Activated naive CD8-positive, alpha-beta T cell (primary cell): ENCODE data around the gene ST14.
"Not testable (repeated sequence)": the region's sequence is repeated elsewhere in the genome, so short reads cannot be mapped to it uniquely, and the experiment has no call there.

Experiments used
- H3K27ac Mint-ChIP-seq: one replicate; pipeline ENCODE4 v1.8.0; 2021; ENCODE audit warnings: mixed read lengths
- H3K27me3 Mint-ChIP-seq: one replicate; pipeline ENCODE4 v1.8.0; 2021; ENCODE audit warnings: mixed read lengths
- H3K36me3 Mint-ChIP-seq: one replicate; pipeline ENCODE4 v1.8.0; 2021; ENCODE audit warnings: mixed read lengths
- H3K4me1 Mint-ChIP-seq: one replicate; pipeline ENCODE4 v1.8.0; 2021; ENCODE audit warnings: low read depth, mixed read lengths
- H3K4me3 Mint-ChIP-seq: one replicate; pipeline ENCODE4 v1.8.0; 2021; ENCODE audit warnings: mild to moderate bottlenecking, mixed read lengths
- H3K9me3 Mint-ChIP-seq: one replicate; pipeline ENCODE4 v1.8.0; 2021; ENCODE audit warnings: low read depth, mixed read lengths

Gene ST14

GRCh38 chr11:130165601-130166456 is 6.2 kb downstream of the ST14 start:
- peaks cover 31% of the 10 kb centered on the region for H3K27me3 Mint-ChIP-seq
- no peaks in the 10 kb centered on the region for H3K4me1 Mint-ChIP-seq
- no peak overlapping the region for H3K4me3 Mint-ChIP-seq
- no peaks in the 10 kb centered on the region for H3K36me3 Mint-ChIP-seq
- H3K27ac Mint-ChIP-seq, result no peak overlapping the region
- no peaks in the 10 kb centered on the region for H3K9me3 Mint-ChIP-seq

- H3K9me3 Mint-ChIP-seq, result no peaks in the 10 kb centered on the region
- no peaks in the 10 kb centered on the region for H3K36me3 Mint-ChIP-seq
- no peak overlapping the region for H3K27ac Mint-ChIP-seq
- H3K4me3 Mint-ChIP-seq, result no peak overlapping the region
- no peaks in the 10 kb centered on the region for H3K4me1 Mint-ChIP-seq
- peaks cover 29% of the 10 kb centered on the region for H3K27me3 Mint-ChIP-seq
These were observed 6.8 kb downstream of the ST14 start for GRCh38 chr11:130166457-130166784.

GRCh38 chr11:130167146-130167545 is 7.6 kb downstream of the ST14 start:
- Mint-ChIP-seq H3K4me3 (no peak overlapping the region), H3K27ac (no peak overlapping the region), H3K36me3 (no peaks in the 10 kb centered on the region), H3K4me1 (no peaks in the 10 kb centered on the region), H3K27me3 (peaks cover 25% of the 10 kb centered on the region), H3K9me3 (no peaks in the 10 kb centered on the region)

- no peaks in the 10 kb centered on the region for H3K36me3 Mint-ChIP-seq
- no peaks in the 10 kb centered on the region for H3K9me3 Mint-ChIP-seq
- H3K27ac Mint-ChIP-seq, result no peak overlapping the region
- peaks cover 21% of the 10 kb centered on the region for H3K27me3 Mint-ChIP-seq
- H3K4me3 Mint-ChIP-seq, result no peak overlapping the region
- H3K4me1 Mint-ChIP-seq, result no peaks in the 10 kb centered on the region
These were observed 8.5 kb downstream of the ST14 start for GRCh38 chr11:130168105-130168504.

- no peaks in the 10 kb centered on the region for H3K4me1 Mint-ChIP-seq
- H3K27ac Mint-ChIP-seq, result no peak overlapping the region
- peaks cover 16% of the 10 kb centered on the region for H3K27me3 Mint-ChIP-seq
- H3K36me3 Mint-ChIP-seq, result no peaks in the 10 kb centered on the region
- peaks cover 6% of the 10 kb centered on the region for H3K9me3 Mint-ChIP-seq
- no peak overlapping the region for H3K4me3 Mint-ChIP-seq
These were observed 10.8 kb downstream of the ST14 start for GRCh38 chr11:130170345-130170744.

- Mint-ChIP-seq H3K36me3 (no peaks in the 10 kb centered on the region), H3K4me3 (no peak overlapping the region), H3K4me1 (no peaks in the 10 kb centered on the region), H3K9me3 (peaks cover 6% of the 10 kb centered on the region), H3K27ac (no peak overlapping the region), H3K27me3 (peaks cover 11% of the 10 kb centered on the region)
These were observed 12.0 kb downstream of the ST14 start for GRCh38 chr11:130171534-130171933.

- not testable (repeated sequence) for H3K36me3 Mint-ChIP-seq, H3K4me3 Mint-ChIP-seq, H3K4me1 Mint-ChIP-seq, H3K27ac Mint-ChIP-seq, H3K9me3 Mint-ChIP-seq
- H3K27me3 Mint-ChIP-seq, result peaks cover 11% of the 10 kb centered on the region
These were observed 12.4 kb downstream of the ST14 start for GRCh38 chr11:130172001-130172400.

GRCh38 chr11:130174642-130175041 is 15.1 kb downstream of the ST14 start:
- Mint-ChIP-seq H3K36me3 (no peaks in the 10 kb centered on the region), H3K9me3 (peaks cover 6% of the 10 kb centered on the region), H3K27me3 (peaks cover 5% of the 10 kb centered on the region), H3K4me1 (no peaks in the 10 kb centered on the region), H3K4me3 (no peak overlapping the region), H3K27ac (no peak overlapping the region)

- no peaks in the 10 kb centered on the region for H3K4me1 Mint-ChIP-seq
- peaks cover 5% of the 10 kb centered on the region for H3K27me3 Mint-ChIP-seq
- no peak overlapping the region for H3K27ac Mint-ChIP-seq
These were observed 16.3 kb downstream of the ST14 start for GRCh38 chr11:130175898-130176297.

GRCh38 chr11:130177782-130178181 is 18.2 kb downstream of the ST14 start:
- H3K4me3 Mint-ChIP-seq, result no peak overlapping the region
- H3K27ac Mint-ChIP-seq, result no peak overlapping the region

More at GRCh38 chr11:130175898-130176297, 16.3 kb downstream of the ST14 start:
- no peaks in the 10 kb centered on the region for H3K36me3 Mint-ChIP-seq
- H3K9me3 Mint-ChIP-seq, result peaks cover 6% of the 10 kb centered on the region
- H3K4me3 Mint-ChIP-seq, result no peak overlapping the region

GRCh38 chr11:130178441-130179339 is 19.1 kb downstream of the ST14 start:
- H3K4me1 Mint-ChIP-seq, result no peaks in the 10 kb centered on the region
- H3K27ac Mint-ChIP-seq, result no peak overlapping the region
- peaks cover 6% of the 10 kb centered on the region for H3K9me3 Mint-ChIP-seq
- no peaks in the 10 kb centered on the region for H3K36me3 Mint-ChIP-seq
- peaks cover 10% of the 10 kb centered on the region for H3K27me3 Mint-ChIP-seq
- H3K4me3 Mint-ChIP-seq, result no peak overlapping the region

More at GRCh38 chr11:130177782-130178181, 18.2 kb downstream of the ST14 start:
- no peaks in the 10 kb centered on the region for H3K36me3 Mint-ChIP-seq
- H3K9me3 Mint-ChIP-seq, result peaks cover 6% of the 10 kb centered on the region
- peaks cover 7% of the 10 kb centered on the region for H3K27me3 Mint-ChIP-seq
- H3K4me1 Mint-ChIP-seq, result no peaks in the 10 kb centered on the region

GRCh38 chr11:130179396-130180306 is 20.1 kb downstream of the ST14 start:
- Mint-ChIP-seq H3K9me3 (peaks cover 6% of the 10 kb centered on the region), H3K4me1 (no peaks in the 10 kb centered on the region), H3K27ac (no peak overlapping the region), H3K4me3 (no peak overlapping the region), H3K27me3 (peaks cover 11% of the 10 kb centered on the region), H3K36me3 (no peaks in the 10 kb centered on the region)

- no peaks in the 10 kb centered on the region for H3K9me3 Mint-ChIP-seq
- peaks cover 8% of the 10 kb centered on the region for H3K27me3 Mint-ChIP-seq
- H3K36me3 Mint-ChIP-seq, result no peaks in the 10 kb centered on the region
- H3K27ac Mint-ChIP-seq, result no peak overlapping the region
- H3K4me3 Mint-ChIP-seq, result no peak overlapping the region
- no peaks in the 10 kb centered on the region for H3K4me1 Mint-ChIP-seq
These were observed 20.9 kb downstream of the ST14 start for GRCh38 chr11:130180491-130180890.

- Mint-ChIP-seq H3K9me3 (no peaks in the 10 kb centered on the region), H3K36me3 (no peaks in the 10 kb centered on the region), H3K4me1 (no peaks in the 10 kb centered on the region), H3K27me3 (peaks cover 8% of the 10 kb centered on the region), H3K4me3 (no peak overlapping the region), H3K27ac (no peak overlapping the region)
These were observed 21.3 kb downstream of the ST14 start for GRCh38 chr11:130180896-130181294.
